CD14-positive monocyte (primary cell): Measurements from ENCODE around the gene SYTL5. TPM values are rescaled to one million over a fixed set of nuclear protein-coding genes. Genes with fewer than 3 reads are reported as not detected.

ENCODE experiments used
- DNase-seq, 3 donors: peaks; one replicate each; pipeline ENCODE4 v3.0.0-alpha.2; 2011 to 2022
- H2AFZ ChIP-seq: 2 replicates; pipeline ENCODE4 v1.6.0; 2012; ENCODE audit warnings: mild to moderate bottlenecking, low read depth, low read length, inconsistent platforms; ENCODE audit not compliant: insufficient read depth, poor library complexity, severe bottlenecking
- H3K27ac ChIP-seq, 2 donors: 1 replicate in 1 of 2; 2 replicates in 1 of 2; pipeline ENCODE4 v1.5.1; 2012 to 2013; ENCODE audit warnings: low read length in 2 of 2, control low read depth in 1 of 2, inconsistent platforms in 1 of 2, low read depth in 1 of 2, mild to moderate bottlenecking in 1 of 2
- H3K27me3 ChIP-seq, 2 donors: one replicate each; pipeline versions ENCODE4 v1.6.0 to v1.6.1; 2011 to 2013; ENCODE audit warnings: low read length in 2 of 2; ENCODE audit not compliant: control insufficient read depth in 2 of 2, insufficient read depth in 2 of 2
- H3K36me3 ChIP-seq, 2 donors: replicated peaks in 1 of 2; 1 replicate in 1 of 2; 2 replicates in 1 of 2; pipeline versions ENCODE4 v1.5.1 to v1.6.1; 2012 to 2013; ENCODE audit warnings: low read length in 2 of 2, control low read depth in 1 of 2, inconsistent platforms in 1 of 2, mild to moderate bottlenecking in 1 of 2; ENCODE audit not compliant: insufficient read depth in 2 of 2, control insufficient read depth in 1 of 2
- H3K4me1 ChIP-seq, 2 donors: 1 replicate in 1 of 2; 2 replicates in 1 of 2; pipeline versions ENCODE4 v1.5.1 to v1.6.1; 2012 to 2013; ENCODE audit warnings: low read length in 2 of 2, control low read depth in 1 of 2, inconsistent platforms in 1 of 2, mild to moderate bottlenecking in 1 of 2, moderate library complexity in 1 of 2; ENCODE audit not compliant: insufficient read depth in 2 of 2, control insufficient read depth in 1 of 2
- H3K4me2 ChIP-seq: replicated peaks from 2 replicates; pipeline ENCODE3; 2012; ENCODE audit warnings: low read length, moderate library complexity, mild to moderate bottlenecking; ENCODE audit not compliant: poor library complexity, severe bottlenecking; ENCODE audit errors: extremely low read depth
- H3K4me3 ChIP-seq, 3 experiments: fragments of 200-600 bp in 1 of 3; sonication (generic) in 1 of 3; replicated peaks in 1 of 3; 1 replicate in 2 of 3; 2 replicates in 1 of 3; pipeline ENCODE4 v1.5.1; 2011 to 2013; ENCODE audit warnings: low read length in 3 of 3, mild to moderate bottlenecking in 3 of 3, control low read depth in 2 of 3, low read depth in 2 of 3, inconsistent platforms in 1 of 3, moderate library complexity in 1 of 3
- H3K79me2 ChIP-seq: 2 replicates; pipeline ENCODE4 v1.6.0; 2012; ENCODE audit warnings: mild to moderate bottlenecking, control low read depth, inconsistent platforms, low read length, moderate library complexity; ENCODE audit not compliant: insufficient read depth
- H3K9ac ChIP-seq: 2 replicates; pipeline ENCODE4 v1.6.0; 2017; ENCODE audit warnings: low read length, mild to moderate bottlenecking; ENCODE audit not compliant: insufficient read depth, poor library complexity, severe bottlenecking
- H3K9me3 ChIP-seq, 2 donors: replicated peaks in 1 of 2; 1 replicate in 1 of 2; 2 replicates in 1 of 2; pipeline versions ENCODE4 v1.5.1 to v1.6.1; 2012 to 2013; ENCODE audit warnings: low read length in 2 of 2, control low read depth in 1 of 2; ENCODE audit not compliant: control insufficient read depth in 1 of 2, insufficient read depth in 1 of 2
- H4K20me1 ChIP-seq: 2 replicates; pipeline ENCODE4 v1.6.0; 2012; ENCODE audit warnings: mild to moderate bottlenecking, low read length, control low read depth, moderate library complexity; ENCODE audit not compliant: insufficient read depth
- H3K27ac Mint-ChIP-seq, 7 donors: one replicate each; pipeline ENCODE4 v1.8.0; 2020; ENCODE audit warnings: mild to moderate bottlenecking in 7 of 7, mixed read lengths in 7 of 7, moderate library complexity in 6 of 7, inconsistent platforms in 2 of 7
- H3K27me3 Mint-ChIP-seq, 3 donors: one replicate each; pipeline ENCODE4 v1.8.0; 2021 to 2022; ENCODE audit warnings: low read depth in 3 of 3, mild to moderate bottlenecking in 3 of 3, mixed read lengths in 3 of 3, moderate library complexity in 3 of 3, inconsistent platforms in 1 of 3
- H3K36me3 Mint-ChIP-seq, 2 donors: one replicate each; pipeline ENCODE4 v1.8.0; 2020; ENCODE audit warnings: mixed read lengths in 2 of 2, inconsistent platforms in 1 of 2, mild to moderate bottlenecking in 1 of 2
- H3K4me1 Mint-ChIP-seq: one replicate; pipeline ENCODE4 v1.8.0; 2020; ENCODE audit warnings: mild to moderate bottlenecking, mixed read lengths
- H3K4me3 Mint-ChIP-seq, 2 donors: one replicate each; pipeline ENCODE4 v1.8.0; 2020; ENCODE audit warnings: mild to moderate bottlenecking in 2 of 2, mixed read lengths in 2 of 2, moderate library complexity in 1 of 2
- H3K9me3 Mint-ChIP-seq, 7 donors: one replicate each; pipeline ENCODE4 v1.8.0; 2020 to 2022; ENCODE audit warnings: mixed read lengths in 7 of 7, mild to moderate bottlenecking in 6 of 7, moderate library complexity in 6 of 7, inconsistent platforms in 2 of 7
- CTCF ChIP-seq: fragments of 200-600 bp; IDR thresholded peaks from one replicate; pipeline ENCODE4 v1.8.0; 2022; ENCODE audit warnings: antibody characterized with exemption, mild to moderate bottlenecking
- WGBS: methylation state at CpG from one replicate; pipeline ENCODE4 v1.1.5; 2013; ENCODE audit warnings: missing lambda C conversion rate; ENCODE audit not compliant: insufficient coverage; 5-methylcytosine and 5-hydroxymethylcytosine counted together
- intact Hi-C, 2 donors: fragments of 100-400 bp; cut with micrococcal nuclease; formaldehyde crosslinking; loops; one replicate each; pipeline versions ENCODE4 v1.15.0 to v1.15.1; 2023
- polyA plus RNA-seq, 3 donors: library from polyadenylated mRNA; depleted of rRNA in 1 of 3; unstranded in 2 of 3; stranded (reverse) in 1 of 3; fragments of 300-500 nt in 2 of 3; fragments of >200 nt in 1 of 3; fragmentation: Illumina TruSeq in 2 of 3; gene quantifications; 1 replicate in 2 of 3; 2 replicates in 1 of 3; pipeline ENCODE4 v1.2.3, GENCODE V29; 2012 to 2021

The SYTL5 gene
- polyA plus RNA-seq, 3 donors, result not detected

GRCh38 chrX:38004046-38004445, 2.3 kb upstream of the SYTL5 start:
- Histone ChIP-seq H3K27me3 (no peaks in the 10 kb centered on the region), H3K79me2 (no peaks in the 10 kb centered on the region), H3K9me3 (no peaks in the 10 kb centered on the region), H3K27ac (no peak overlapping the region), H3K4me2 (no peak overlapping the region), H3K4me1 (no peaks in the 10 kb centered on the region), H4K20me1 (no peaks in the 10 kb centered on the region), H3K36me3 (no peaks in the 10 kb centered on the region), H2AFZ (no peak overlapping the region), H3K9ac (no peak overlapping the region), H3K4me3 (no peak overlapping the region)
- Mint-ChIP-seq H3K4me3 (no peak overlapping the region), H3K27me3 (peaks cover 1 to 4% (median 1%) of the 10 kb centered on the region in 3 donors), H3K9me3 (peaks cover 0 to 4% (median 2%) of the 10 kb centered on the region in 7 donors), H3K27ac (no peak overlapping the region), H3K4me1 (no peaks in the 10 kb centered on the region), H3K36me3 (no peaks in the 10 kb centered on the region)
- intact Hi-C loops, result no loop called here
- DNase-seq, result no peak
- no peak for TF ChIP-seq CTCF
- no CpG with 5 or more reads among the region's 3 CpGs for WGBS

- no peaks in the 10 kb centered on the region for H3K4me1 ChIP-seq
- Mint-ChIP-seq H3K27ac (no peak overlapping the region), H3K4me3 (no peak overlapping the region), H3K9me3 (peaks cover 0 to 4% (median 2%) of the 10 kb centered on the region in 7 donors), H3K36me3 (no peaks in the 10 kb centered on the region), H3K4me1 (no peaks in the 10 kb centered on the region), H3K27me3 (peaks cover 0 to 1% (median 0%) of the 10 kb centered on the region in 3 donors)
- no peaks in the 10 kb centered on the region for H3K36me3 ChIP-seq
- no peaks in the 10 kb centered on the region for H4K20me1 ChIP-seq
- H3K27ac ChIP-seq, result no peak overlapping the region
- no peak overlapping the region for H2AFZ ChIP-seq
- TF ChIP-seq CTCF, result no peak
- H3K4me2 ChIP-seq, result no peak overlapping the region
- no peaks in the 10 kb centered on the region for H3K27me3 ChIP-seq
- no peak overlapping the region for H3K9ac ChIP-seq
- H3K9me3 ChIP-seq, result no peaks in the 10 kb centered on the region
- no peak for DNase-seq
- H3K79me2 ChIP-seq, result no peaks in the 10 kb centered on the region
- intact Hi-C loops, result no loop called here
- H3K4me3 ChIP-seq, result no peak overlapping the region
These were observed 425 bp downstream of the SYTL5 start for GRCh38 chrX:38006778-38007177.
